HepG2 (cell line): ENCODE results near the gene NME4. TPM values are rescaled to one million over a fixed set of nuclear protein-coding genes. Genes with fewer than 3 reads are reported as not detected.
A peak's percentile ranks its signal among the peaks of the same experiment; 100 is the strongest.

Source experiments
- HMGXB4 ChIP-seq, 2 experiments: sonication (generic) in 1 of 2; formaldehyde crosslinking in 1 of 2; IDR thresholded peaks; 2 replicates each; pipeline versions ENCODE4 v1.4.0 to v1.6.1; 2018 to 2020; ENCODE audit warnings: missing genetic modification reagents in 2 of 2, borderline replicate concordance in 1 of 2, low read depth in 1 of 2, mild to moderate bottlenecking in 1 of 2, missing biosample characterization in 1 of 2
- JARID2 ChIP-seq: sonication (generic); formaldehyde crosslinking; IDR thresholded peaks from 2 replicates; pipeline ENCODE4 v1.8.1; 2023; ENCODE audit warnings: missing genetic modification reagents, inconsistent platforms; ENCODE audit not compliant: insufficient replicate concordance
- KDM2A ChIP-seq: sonication (generic); formaldehyde crosslinking; IDR thresholded peaks from 2 replicates; pipeline ENCODE4 v1.4.0; 2020; ENCODE audit warnings: low read depth, missing genetic modification reagents, borderline replicate concordance
- LRRFIP1 ChIP-seq: sonication (generic); formaldehyde crosslinking; conservative IDR thresholded peaks from 2 replicates; pipeline ENCODE4 v1.4.0; 2020; ENCODE audit warnings: missing genetic modification reagents
- MZF1 ChIP-seq: sonication (generic); formaldehyde crosslinking; IDR thresholded peaks from 2 replicates; pipeline ENCODE4 v1.8.1; 2023; ENCODE audit warnings: mild to moderate bottlenecking, missing genetic modification reagents, borderline replicate concordance
- PLSCR1 ChIP-seq: sonication (generic); formaldehyde crosslinking; IDR thresholded peaks from 2 replicates; pipeline ENCODE4 v1.5.0; 2020; ENCODE audit warnings: missing genetic modification reagents, mild to moderate bottlenecking, borderline replicate concordance
- PRDM15 ChIP-seq: sonication (generic); formaldehyde crosslinking; IDR thresholded peaks from 2 replicates; pipeline ENCODE4 v1.4.0; 2020; ENCODE audit warnings: missing genetic modification reagents
- SP1 ChIP-seq, 2 experiments: fragments of 450-650 bp in 1 of 2; sonication (generic) in 1 of 2; formaldehyde crosslinking in 1 of 2; IDR thresholded peaks; 2 replicates each; pipeline versions ENCODE4 v1.4.0 to v1.6.1; 2016 to 2020; ENCODE audit warnings: missing genetic modification reagents in 1 of 2
- TRIM24 ChIP-seq: sonication (generic); formaldehyde crosslinking; IDR thresholded peaks from 2 replicates; pipeline ENCODE4 v1.8.0; 2022; ENCODE audit warnings: mild to moderate bottlenecking, missing genetic modification reagents
- ZHX1 ChIP-seq: sonication (generic); formaldehyde crosslinking; IDR thresholded peaks from 2 replicates; pipeline ENCODE4 v1.8.1; 2022; ENCODE audit warnings: low read depth, mild to moderate bottlenecking, missing genetic modification reagents
- ZNF431 ChIP-seq: sonication (generic); formaldehyde crosslinking; IDR thresholded peaks from 2 replicates; pipeline ENCODE4 v1.9.0; 2022; ENCODE audit warnings: missing genetic modification reagents, low read depth, mild to moderate bottlenecking, borderline replicate concordance
- ZNF512 ChIP-seq: sonication (generic); formaldehyde crosslinking; IDR thresholded peaks from 2 replicates; pipeline ENCODE4 v1.4.0; 2020; ENCODE audit warnings: mild to moderate bottlenecking, missing genetic modification reagents
- ZNF629 ChIP-seq: sonication (generic); formaldehyde crosslinking; conservative IDR thresholded peaks from 2 replicates; pipeline ENCODE4 v1.5.0; 2020; ENCODE audit warnings: missing genetic modification reagents
- ZNF792 ChIP-seq: IDR thresholded peaks from 2 replicates; pipeline ENCODE4 v1.6.1; 2016
- polyA plus RNA-seq, 8 experiments: library from polyadenylated mRNA; depleted of rRNA in 3 of 8; stranded (reverse) in 7 of 8; unstranded in 1 of 8; fragments of >200 nt; fragmentation: Illumina TruSeq in 4 of 8; extraction: Trizol in 4 of 8; gene quantifications; 2 replicates each; pipeline versions ENCODE4 v1.2.1 to v1.2.3, GENCODE V29; 2011 to 2016; ENCODE audit warnings: low read depth in 4 of 8, missing spikeins in 1 of 8, mixed read lengths in 1 of 8; ENCODE audit not compliant: insufficient read depth in 1 of 8
- total RNA-seq, 5 experiments: library from RNA; depleted of rRNA; stranded (reverse); fragments of >200 nt; fragmentation: Illumina TruSeq; extraction: Trizol; gene quantifications; 2 replicates each; pipeline ENCODE4 v1.2.3, GENCODE V29; 2016; ENCODE audit warnings: low read depth in 1 of 5

NME4 gene
- total and polyA plus RNA-seq, 2 of the 13 experiments (the other 11 are each of a cell fraction or from before 2014, with no cell fraction given): 121 to 263 TPM

GRCh38 chr16:360698-361336 is 36.2 kb upstream of the NME4 start (continued):
- no peak; the same call in 1 of the 2 replicates for TF ChIP-seq KDM2A (CRISPR knock-in tag)
- TF ChIP-seq PLSCR1 (CRISPR knock-in tag): 0 out of 2 replicates have a peak, but pooled peaks have one; percentile 15
- TF ChIP-seq ZHX1: no peak
- TF ChIP-seq PRDM15 (CRISPR knock-in tag): no peak
- no peak for TF ChIP-seq JARID2 (CRISPR knock-in tag)
- no peak for TF ChIP-seq HMGXB4 (CRISPR knock-in tag; IDR thresholded peaks at IDR 0.05; ENCODE audit: borderline replicate concordance in 1 of 2, low read depth in 1 of 2)
- TF ChIP-seq SP1 (IDR thresholded peaks at IDR 0.05): no peak
- no peak for TF ChIP-seq SP1 (CRISPR knock-in tag; IDR thresholded peaks at IDR 0.05)
- no peak for TF ChIP-seq ZNF792 (CRISPR knock-in tag)
- TF ChIP-seq ZNF629 (CRISPR knock-in tag): no peak
- TF ChIP-seq TRIM24 (CRISPR knock-in tag): no peak
- no peak for TF ChIP-seq MZF1 (CRISPR knock-in tag)
- no peak for TF ChIP-seq ZNF512 (CRISPR knock-in tag)
- TF ChIP-seq ZNF431 (CRISPR knock-in tag): no peak
- TF ChIP-seq LRRFIP1: no peak
